NCI-H69 (cell line): Measurements from ENCODE around the gene IL18R1.

Experiments used
- DNase-seq: peaks from one replicate; lab custom pipeline; 2025; lab: John Stamatoyannopoulos, UW

Gene IL18R1

GRCh38 chr2:102434655-102435381 is 79.2 kb downstream of the IL18R1 start:
- DNase-seq = no peak

DNA sequence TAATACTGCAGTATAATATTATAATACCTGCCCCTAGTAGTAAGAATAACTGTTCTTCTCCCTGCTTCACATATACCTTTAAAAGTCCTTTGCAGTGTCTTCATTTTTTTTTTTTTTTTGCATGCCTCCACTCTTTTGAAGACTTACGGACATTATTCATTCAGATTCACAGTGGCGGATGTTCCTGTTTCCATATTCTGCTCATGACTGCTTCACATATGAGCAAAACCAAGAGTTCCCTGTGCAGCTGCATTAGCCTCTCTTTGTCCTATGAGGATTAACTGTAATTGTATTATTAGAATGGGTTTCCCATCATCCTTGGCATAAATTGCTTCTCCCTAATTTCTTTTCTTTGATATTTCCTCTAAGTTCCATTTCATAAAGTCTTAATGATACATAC is 80.1 kb downstream of the IL18R1 start:
- DNase-seq = no peak

DNA sequence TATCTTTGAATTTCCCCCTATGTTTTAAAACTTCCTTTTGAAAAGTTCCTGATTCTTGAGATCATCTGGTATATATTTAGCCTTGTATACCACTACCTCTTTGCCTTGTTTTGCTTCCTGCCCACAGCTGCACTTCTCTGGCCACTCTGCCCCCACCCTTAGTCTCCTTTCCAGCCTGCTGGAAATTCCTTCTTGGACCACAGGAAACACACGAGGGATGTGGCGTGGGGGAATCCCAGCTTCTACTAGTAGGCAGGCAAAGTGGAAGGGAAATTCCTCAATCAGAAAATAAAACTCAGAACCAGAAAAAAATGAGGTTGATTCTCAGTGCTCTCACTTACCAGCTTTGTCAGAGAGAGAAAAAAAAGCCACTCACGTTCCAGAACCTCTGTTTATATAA is 80.7 kb downstream of the IL18R1 start:
- no peak for DNase-seq

GRCh38 chr2:102437122-102437521 is 81.5 kb downstream of the IL18R1 start:
- DNase-seq = no peak

GRCh38 chr2:102438111-102438510 is 82.5 kb downstream of the IL18R1 start:
- no peak for DNase-seq

GRCh38 chr2:102438578-102438977 is 83.0 kb downstream of the IL18R1 start:
- no peak for DNase-seq

- no peak for DNase-seq
Observed at GRCh38 chr2:102439065-102439695, 83.6 kb downstream of the IL18R1 start.

DNA sequence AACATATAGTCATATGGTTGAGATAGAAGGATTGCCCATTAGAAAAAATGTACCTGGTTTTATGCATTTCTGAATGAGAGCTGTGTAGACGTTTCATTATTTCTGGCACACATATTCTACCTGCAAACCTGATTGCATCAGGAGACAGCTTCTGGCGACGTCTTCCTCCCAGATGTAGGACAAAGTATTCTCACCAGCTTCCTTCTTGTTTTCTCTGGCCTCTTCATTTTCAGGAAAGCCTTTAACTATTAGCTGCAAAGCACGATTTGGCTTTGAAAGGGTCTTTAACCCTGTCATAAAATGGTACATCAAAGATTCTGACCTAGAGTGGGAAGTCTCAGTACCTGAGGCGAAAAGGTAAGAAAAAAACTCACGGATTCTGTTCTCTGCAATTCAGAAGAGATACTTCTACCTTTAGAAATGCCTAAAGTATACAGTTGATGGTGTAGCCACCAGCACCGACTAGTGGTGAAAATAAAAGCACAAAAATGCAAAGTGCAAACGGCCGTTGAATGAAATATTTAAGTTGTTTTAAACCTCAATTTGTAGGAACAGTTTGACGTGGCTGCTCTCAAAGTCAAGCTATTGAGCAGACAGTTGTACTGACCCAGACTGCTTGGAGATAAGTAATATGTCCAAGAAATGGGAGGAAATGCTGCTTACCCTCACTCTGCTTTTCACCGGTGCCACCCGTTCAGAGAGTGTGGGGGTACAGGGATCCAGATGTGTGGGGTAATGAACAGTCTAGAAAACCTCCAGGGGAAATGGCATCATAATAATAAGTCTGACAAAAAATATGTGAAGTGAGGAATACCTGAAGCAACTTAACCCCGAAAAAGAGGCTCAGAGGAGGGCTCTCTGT is 87.6 kb downstream of the IL18R1 start:
- no peak for DNase-seq

DNA sequence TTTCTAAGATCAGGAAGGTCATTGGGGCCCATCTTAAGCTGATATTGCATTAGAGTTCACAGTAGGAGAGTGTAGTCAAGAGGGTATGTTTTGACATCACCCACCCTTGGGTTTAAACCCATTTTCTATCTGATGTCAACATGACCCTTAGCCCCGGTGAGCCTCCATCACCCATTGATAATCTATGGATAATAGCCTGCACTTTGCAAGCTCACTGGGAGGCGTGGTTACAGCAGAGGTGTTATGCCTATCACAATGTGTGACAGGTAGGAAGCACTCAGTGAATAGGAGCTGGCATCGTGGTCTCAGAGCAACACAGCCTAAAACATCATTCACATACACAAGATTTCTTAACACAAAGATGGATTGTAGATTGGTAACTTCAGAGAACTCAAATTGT is 88.6 kb downstream of the IL18R1 start:
- DNase-seq = no peak

DNA sequence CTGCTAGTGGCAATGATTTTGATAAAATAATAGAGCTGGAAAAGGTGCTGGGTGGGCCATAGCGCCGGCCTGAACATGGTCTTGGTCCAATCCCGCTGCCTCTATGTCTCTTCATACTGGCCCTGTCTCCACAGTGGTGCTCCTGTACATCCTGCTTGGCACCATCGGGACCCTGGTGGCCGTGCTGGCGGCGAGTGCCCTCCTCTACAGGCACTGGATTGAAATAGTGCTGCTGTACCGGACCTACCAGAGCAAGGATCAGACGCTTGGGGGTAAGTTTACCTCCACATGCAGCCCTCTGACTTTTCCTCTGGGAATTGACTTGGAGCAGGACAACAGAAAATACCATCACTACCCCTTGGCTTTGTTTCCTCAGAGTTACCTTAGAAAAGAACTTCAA is 91.3 kb downstream of the IL18R1 start:
- DNase-seq = no peak
